GM23338 (cell line): ENCODE results near the gene CDYL2.

Experiments
- CREB1 ChIP-seq: fragments of 250-450 bp; sonication (Bioruptor Pico); IDR thresholded peaks from 2 replicates; pipeline ENCODE4 v1.5.0; 2020; ENCODE audit warnings: low read depth, mild to moderate bottlenecking, moderate library complexity
- CTCF ChIP-seq, 2 experiments: fragments of 200-600 bp in 1 of 2; sonication (generic) in 1 of 2; conservative IDR thresholded peaks; 2 replicates each; pipeline versions ENCODE4 v1.5.1 to v1.6.1; 2016 to 2017; ENCODE audit warnings: antibody characterized with exemption in 2 of 2, low read depth in 2 of 2, mild to moderate bottlenecking in 2 of 2, moderate library complexity in 1 of 2
- EZH2 ChIP-seq: fragments of 200-600 bp; sonication (generic); IDR thresholded peaks from one replicate; pipeline ENCODE4 v1.8.0; 2017; ENCODE audit warnings: antibody characterized with exemption, mild to moderate bottlenecking, low read depth; ENCODE audit not compliant: unreplicated experiment
- JUNB ChIP-seq: IDR thresholded peaks from one replicate; pipeline ENCODE4 v1.6.1; 2016; ENCODE audit warnings: antibody characterized with exemption; ENCODE audit not compliant: unreplicated experiment
- POLR2AphosphoS5 ChIP-seq: IDR thresholded peaks from 2 replicates; pipeline ENCODE4 v1.6.1; 2016; ENCODE audit warnings: antibody characterized with exemption, low read depth
- REST ChIP-seq: IDR thresholded peaks from one replicate; pipeline ENCODE4 v1.6.1; 2018; ENCODE audit warnings: antibody characterized with exemption; ENCODE audit not compliant: unreplicated experiment
- ZNF462 ChIP-seq: fragments of 250-450 bp; sonication (Bioruptor Pico); IDR thresholded peaks from 2 replicates; pipeline ENCODE4 v1.5.0; 2020; ENCODE audit warnings: mild to moderate bottlenecking, moderate library complexity

- TF ChIP-seq POLR2AphosphoS5 (no peak), ZNF462 (CRISPR knock-in tag) (no peak), REST (no peak), CTCF (conservative IDR thresholded peaks at IDR 0.05; ENCODE audit: low read depth in 2 of 2) (no peak), EZH2 (no peak), JUNB (no peak), CREB1 (CRISPR knock-in tag) (no peak)
Observed at GRCh38 chr16:80806289-80806688, 1.9 kb upstream of the CDYL2 start.
